OCI-LY7 (cell line): ENCODE measurements around the gene HS6ST3. TPM values are rescaled to one million over a fixed set of nuclear protein-coding genes. Genes with fewer than 3 reads are reported as not detected.

Source experiments
- BruUV-seq: library from RNA; stranded (reverse); fragments of 400-500 nt; replicated peaks from 2 replicates; lab custom pipeline; 2021; lab: Mats Ljungman, UMichigan
- CTCF ChIA-PET: fragments of 300-600 bp; sonication (Branson Sonifier 250); formaldehyde crosslinking; loops from one replicate; lab custom pipeline; 2022; ENCODE audit warnings: antibody characterized with exemption; ENCODE audit not compliant: unreplicated experiment; lab: Charles Lee
- POLR2A ChIA-PET: fragments of 300-600 bp; sonication (Branson Sonifier 250); formaldehyde crosslinking; loops from one replicate; lab custom pipeline; 2022; ENCODE audit warnings: antibody characterized with exemption; lab: Charles Lee
- DNase-seq: peaks from one replicate; pipeline ENCODE4 v3.0.0-alpha.2; 2015; ENCODE audit warnings: low spot score
- H2AFZ ChIP-seq: fragments of 200-600 bp; sonication (generic), shearing (Covaris generic); 2 replicates; pipeline ENCODE4 v1.6.1; 2014; ENCODE audit warnings: mild to moderate bottlenecking, antibody characterized with exemption, low read length, moderate library complexity
- H3K27ac ChIP-seq: fragments of 200-600 bp; sonication (generic); 2 replicates; pipeline ENCODE4 v1.5.1; 2014; ENCODE audit warnings: mixed run types, low read depth, mild to moderate bottlenecking, moderate library complexity, low read length, inconsistent platforms; ENCODE audit not compliant: poor library complexity, severe bottlenecking
- H3K36me3 ChIP-seq: fragments of 200-600 bp; sonication (generic); 2 replicates; pipeline ENCODE4 v1.6.1; 2014; ENCODE audit warnings: mild to moderate bottlenecking, antibody characterized with exemption, low read length, moderate library complexity, mixed read lengths; ENCODE audit not compliant: insufficient read depth
- H3K4me1 ChIP-seq: fragments of 200-600 bp; sonication (generic); 2 replicates; pipeline ENCODE4 v1.5.1; 2014; ENCODE audit warnings: mild to moderate bottlenecking, low read length; ENCODE audit not compliant: insufficient read depth, poor library complexity, severe bottlenecking
- H3K4me2 ChIP-seq: fragments of 200-600 bp; sonication (generic); 2 replicates; pipeline ENCODE4 v1.6.1; 2014; ENCODE audit warnings: mild to moderate bottlenecking, low read length
- H3K4me3 ChIP-seq: fragments of 200-600 bp; sonication (generic); 2 replicates; pipeline ENCODE4 v1.5.1; 2014; ENCODE audit warnings: mild to moderate bottlenecking, low read depth, low read length; ENCODE audit not compliant: poor library complexity, severe bottlenecking
- H3K79me2 ChIP-seq: fragments of 200-600 bp; sonication (generic); 2 replicates; pipeline ENCODE4 v1.6.1; 2016; ENCODE audit warnings: low read depth, mild to moderate bottlenecking, low read length, moderate library complexity, mixed read lengths; ENCODE audit not compliant: insufficient read depth
- H3K9me2 ChIP-seq: fragments of 200-600 bp; sonication (generic); 2 replicates; pipeline ENCODE4 v1.6.1; 2016; ENCODE audit warnings: mild to moderate bottlenecking, low read length, mixed read lengths; ENCODE audit not compliant: insufficient read depth
- H3K9me3 ChIP-seq: fragments of 200-600 bp; sonication (generic); 2 replicates; pipeline ENCODE4 v1.6.1; 2014; ENCODE audit warnings: mild to moderate bottlenecking, mixed run types, low read length, mixed read lengths
- H4K20me1 ChIP-seq: fragments of 200-600 bp; sonication (generic); 2 replicates; pipeline ENCODE4 v1.6.1; 2014; ENCODE audit warnings: mild to moderate bottlenecking, antibody characterized with exemption, low read length, moderate library complexity, mixed read lengths; ENCODE audit not compliant: insufficient read depth
- EZH2phosphoT487 ChIP-seq: fragments of 200-600 bp; sonication (generic); IDR thresholded peaks from 2 replicates; pipeline ENCODE4 v1.6.1; 2018; ENCODE audit warnings: low read depth, borderline replicate concordance, mild to moderate bottlenecking, mixed run types, antibody characterized with exemption, low read length, moderate library complexity, mixed read lengths
- intact Hi-C: fragments of 100-400 bp; cut with micrococcal nuclease; formaldehyde crosslinking; loops from one replicate; pipeline ENCODE4 v1.10.0; 2022; ENCODE audit not compliant: unreplicated experiment
- total RNA-seq, 2 experiments: library from RNA; depleted of rRNA in 1 of 2; stranded (reverse); fragments of >200 nt in 1 of 2; shearing (Covaris generic) in 1 of 2; gene quantifications; 2 replicates each; pipeline ENCODE4 v1.2.3, GENCODE V29; 2014 to 2022
- TF ChIP-seq, protein P1 (sequence below): fragments of 200-600 bp; sonication (generic); conservative IDR thresholded peaks from 2 replicates; pipeline ENCODE4 v1.5.1; 2014; ENCODE audit warnings: mild to moderate bottlenecking, antibody characterized with exemption, low read length, moderate library complexity, mixed read lengths

HS6ST3 gene
- total RNA-seq, 2 experiments from 2014 or later: not detected

DNA sequence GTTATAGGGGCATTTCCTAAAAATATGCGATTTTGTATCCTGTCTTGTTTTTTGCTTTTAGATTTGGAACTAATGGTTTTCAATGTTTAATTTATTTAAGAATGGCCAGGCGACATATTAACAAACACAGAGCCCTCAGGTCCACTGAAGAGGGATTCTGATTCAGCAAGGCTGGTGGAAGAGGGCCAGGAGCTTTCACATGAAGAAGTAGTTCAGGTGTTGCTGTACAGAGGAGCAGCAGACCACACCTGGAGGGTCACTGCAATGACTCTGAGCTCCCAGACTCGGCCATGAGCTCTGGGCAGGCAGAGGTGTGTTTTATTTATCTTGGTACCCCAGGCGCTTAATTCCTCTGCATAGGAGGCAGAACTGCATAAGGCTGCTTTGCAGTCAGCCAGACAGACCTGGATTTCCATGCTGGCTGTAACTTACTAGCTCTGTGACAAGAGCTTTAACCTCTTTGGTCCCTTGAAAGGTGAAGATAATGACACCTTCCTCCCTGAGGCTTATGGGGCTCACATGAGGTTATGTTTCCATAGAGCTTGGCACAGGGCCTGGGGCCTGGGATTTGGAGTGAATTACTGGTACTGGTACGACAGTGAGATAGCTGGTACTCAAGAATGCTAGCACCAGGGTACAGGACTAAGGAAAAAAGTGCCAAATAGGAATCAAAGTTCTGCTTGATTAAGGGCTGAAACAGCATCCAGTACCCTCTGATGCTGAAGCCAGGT, 719.6 kb downstream of the HS6ST3 start:
- BruUV-seq: no TSS peak
- CTCF ChIA-PET: no interaction called here
- Histone ChIP-seq H3K27ac (no peak overlapping the region), H3K4me1 (no peaks in the 10 kb centered on the region), H3K36me3 (no peaks in the 10 kb centered on the region), H2AFZ (no peak overlapping the region), H3K9me3 (no peaks in the 10 kb centered on the region), H3K4me3 (no peak overlapping the region), H4K20me1 (no peaks in the 10 kb centered on the region), H3K9me2 (no peaks in the 10 kb centered on the region), H3K79me2 (no peaks in the 10 kb centered on the region), H3K4me2 (no peak overlapping the region)
- POLR2A ChIA-PET: no interaction called here
- no peak for DNase-seq
- intact Hi-C loops: no loop called here
- TF ChIP-seq, protein P1, sequence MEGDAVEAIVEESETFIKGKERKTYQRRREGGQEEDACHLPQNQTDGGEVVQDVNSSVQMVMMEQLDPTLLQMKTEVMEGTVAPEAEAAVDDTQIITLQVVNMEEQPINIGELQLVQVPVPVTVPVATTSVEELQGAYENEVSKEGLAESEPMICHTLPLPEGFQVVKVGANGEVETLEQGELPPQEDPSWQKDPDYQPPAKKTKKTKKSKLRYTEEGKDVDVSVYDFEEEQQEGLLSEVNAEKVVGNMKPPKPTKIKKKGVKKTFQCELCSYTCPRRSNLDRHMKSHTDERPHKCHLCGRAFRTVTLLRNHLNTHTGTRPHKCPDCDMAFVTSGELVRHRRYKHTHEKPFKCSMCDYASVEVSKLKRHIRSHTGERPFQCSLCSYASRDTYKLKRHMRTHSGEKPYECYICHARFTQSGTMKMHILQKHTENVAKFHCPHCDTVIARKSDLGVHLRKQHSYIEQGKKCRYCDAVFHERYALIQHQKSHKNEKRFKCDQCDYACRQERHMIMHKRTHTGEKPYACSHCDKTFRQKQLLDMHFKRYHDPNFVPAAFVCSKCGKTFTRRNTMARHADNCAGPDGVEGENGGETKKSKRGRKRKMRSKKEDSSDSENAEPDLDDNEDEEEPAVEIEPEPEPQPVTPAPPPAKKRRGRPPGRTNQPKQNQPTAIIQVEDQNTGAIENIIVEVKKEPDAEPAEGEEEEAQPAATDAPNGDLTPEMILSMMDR: no peak
- TF ChIP-seq EZH2phosphoT487: no peak

DNA sequence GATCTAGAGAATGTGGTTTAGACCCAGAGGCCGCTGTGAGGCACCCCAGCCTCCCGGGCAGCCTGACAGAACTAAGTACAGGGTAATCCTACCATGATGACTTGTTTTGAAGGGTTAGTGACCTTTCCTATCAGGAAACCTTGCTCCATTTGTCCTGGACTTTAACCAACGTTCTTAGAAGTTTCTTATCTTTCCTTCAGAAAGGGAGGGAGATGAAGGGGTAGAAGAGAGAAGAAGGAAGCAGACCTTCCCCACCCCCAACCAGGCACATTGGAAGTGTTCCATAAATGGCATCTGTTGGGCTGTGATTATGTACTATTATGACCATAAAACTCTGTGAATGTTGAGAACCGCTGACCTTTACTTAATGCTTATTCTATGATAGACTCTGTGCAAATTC, 720.2 kb downstream of the HS6ST3 start:
- Histone ChIP-seq H3K4me1 (no peaks in the 10 kb centered on the region), H3K9me3 (no peaks in the 10 kb centered on the region), H3K79me2 (no peaks in the 10 kb centered on the region), H3K9me2 (no peaks in the 10 kb centered on the region), H2AFZ (no peak overlapping the region), H3K4me2 (no peak overlapping the region), H3K27ac (no peak overlapping the region), H3K4me3 (no peak overlapping the region), H4K20me1 (no peaks in the 10 kb centered on the region), H3K36me3 (no peaks in the 10 kb centered on the region)
- POLR2A ChIA-PET: no interaction called here
- CTCF ChIA-PET: no interaction called here
- intact Hi-C loops: no loop called here
- BruUV-seq: no TSS peak
- no peak for DNase-seq
- no peak for TF ChIP-seq EZH2phosphoT487
- TF ChIP-seq, protein P1: no peak

DNA sequence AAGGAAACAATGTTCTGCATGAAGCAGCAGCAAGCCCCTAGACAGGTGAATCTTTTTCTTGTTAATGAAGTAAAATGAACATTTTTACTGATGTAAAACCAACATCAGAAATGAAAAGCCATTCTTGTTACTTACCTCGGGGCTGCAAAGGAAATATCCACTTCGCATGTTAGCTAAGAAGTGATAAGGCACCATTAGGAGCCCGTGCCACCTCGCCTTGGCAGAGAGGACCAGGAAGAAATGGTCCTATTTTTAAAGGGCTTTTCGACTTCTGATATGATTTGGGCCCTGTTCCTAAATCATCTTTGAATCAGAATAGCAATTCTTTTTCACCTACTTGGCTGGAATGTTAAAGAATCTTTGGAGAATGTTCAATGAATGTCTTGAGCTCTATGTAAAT, 721.1 kb downstream of the HS6ST3 start:
- no peak overlapping the region for H2AFZ ChIP-seq
- no peak overlapping the region for H3K4me2 ChIP-seq
- no peaks in the 10 kb centered on the region for H3K9me3 ChIP-seq
- H3K4me1 ChIP-seq: no peaks in the 10 kb centered on the region
- no peaks in the 10 kb centered on the region for H3K36me3 ChIP-seq
- no peak overlapping the region for H3K4me3 ChIP-seq
- intact Hi-C loops: no loop called here
- H3K79me2 ChIP-seq: no peaks in the 10 kb centered on the region
- H3K27ac ChIP-seq: no peak overlapping the region
- H4K20me1 ChIP-seq: no peaks in the 10 kb centered on the region
- no TSS peak for BruUV-seq
- no peaks in the 10 kb centered on the region for H3K9me2 ChIP-seq
- POLR2A ChIA-PET: no interaction called here
- DNase-seq: no peak
- TF ChIP-seq EZH2phosphoT487: no peak
- TF ChIP-seq, protein P1: no peak
- CTCF ChIA-PET: no interaction called here
